NCI-H187 treated with DMSO at 0.1 percent for 48 hours (cell line): ENCODE results near the gene ADPRM.
A peak's percentile ranks its signal among the peaks of the same experiment; 100 is the strongest.
"Not testable (repeated sequence)": the region's sequence is repeated elsewhere in the genome, so short reads cannot be mapped to it uniquely, and the experiment has no call there.

Experiments
- DNase-seq: peaks from one replicate; lab custom pipeline; 2025; lab: John Stamatoyannopoulos, UW

ADPRM gene

GRCh38 chr17:10697092-10698081 is at the start of gene ADPRM, which contains the start of gene SCO1:
Gene ADPRM, plus strand, starts transcription at chr17:10697594. Its CDS starts 7,333 bp downstream, at chr17:10704927.
Gene SCO1, minus strand, starts transcription at chr17:10697533. Its CDS starts 26 bp downstream, at chr17:10697507.
- DNase-seq: peak; percentile 14

GRCh38 chr17:10648381-10648780 is 49.0 kb upstream of the ADPRM start:
- DNase-seq: no peak

GRCh38 chr17:10648956-10649355 is 48.4 kb upstream of the ADPRM start:
- DNase-seq: no peak

- no peak for DNase-seq
Measured at GRCh38 chr17:10649602-10650001, 47.8 kb upstream of the ADPRM start.

GRCh38 chr17:10651927-10652326 is 45.5 kb upstream of the ADPRM start:
- no peak for DNase-seq

GRCh38 chr17:10652984-10653659 is 44.3 kb upstream of the ADPRM start:
- no peak for DNase-seq

- DNase-seq: no peak
Measured at GRCh38 chr17:10653987-10654386, 43.4 kb upstream of the ADPRM start.

- DNase-seq: no peak
Measured at GRCh38 chr17:10657148-10657547, 40.2 kb upstream of the ADPRM start, which contains the start of gene MYH3. Gene MYH3, minus strand, starts transcription at chr17:10657309. Its CDS starts 2,245 bp downstream, at chr17:10655064.

GRCh38 chr17:10657879-10658278 is 39.5 kb upstream of the ADPRM start:
- DNase-seq: no peak

GRCh38 chr17:10661437-10661836 is 36.0 kb upstream of the ADPRM start:
- no peak for DNase-seq

GRCh38 chr17:10663231-10663630 is 34.2 kb upstream of the ADPRM start:
- no peak for DNase-seq

GRCh38 chr17:10664571-10664970 is 32.8 kb upstream of the ADPRM start:
- no peak for DNase-seq

GRCh38 chr17:10666906-10667305 is 30.5 kb upstream of the ADPRM start:
- DNase-seq: no peak

- DNase-seq: no peak
Measured at GRCh38 chr17:10668775-10669174, 28.6 kb upstream of the ADPRM start.

- DNase-seq: no peak
Measured at GRCh38 chr17:10673312-10673711, 24.1 kb upstream of the ADPRM start.

GRCh38 chr17:10674704-10675103 is 22.7 kb upstream of the ADPRM start:
- DNase-seq: no peak

GRCh38 chr17:10681866-10682446 is 15.4 kb upstream of the ADPRM start:
- no peak for DNase-seq

GRCh38 chr17:10683853-10684252 is 13.5 kb upstream of the ADPRM start:
- no peak for DNase-seq

GRCh38 chr17:10687499-10687898 is 9.9 kb upstream of the ADPRM start:
- no peak for DNase-seq

- DNase-seq: not testable (repeated sequence)
Measured at GRCh38 chr17:10695875-10696407, 1.5 kb upstream of the ADPRM start.

- no peak for DNase-seq
Measured at GRCh38 chr17:10698096-10698818, 863 bp downstream of the ADPRM start.
